ENCODE measurements around the gene ABHD18. TPM values are rescaled to one million over a fixed set of nuclear protein-coding genes. Genes with fewer than 3 reads are reported as not detected.
"Not testable (repeated sequence)": the region's sequence is repeated elsewhere in the genome, so short reads cannot be mapped to it uniquely, and the experiment has no call there.

ABHD18 gene
- polyA plus RNA-seq, 1 donor from 2014 or later, result 17.5 TPM

GRCh38 chr4:127968586-127968985 lies 3.4 kb downstream of the ABHD18 start:
- H3K27ac ChIP-seq (ENCODE audit: low read length), result no peak overlapping the region
- no peak overlapping the region for H3K4me2 ChIP-seq (ENCODE audit: low read length)
- no peaks in the 10 kb centered on the region for H3K9me3 ChIP-seq (ENCODE audit: low read length)
- no peaks in the 10 kb centered on the region for H3K36me3 ChIP-seq (ENCODE audit: insufficient read depth, low read length)
- no peak overlapping the region for H3K4me3 ChIP-seq (ENCODE audit: low read length)
- TF ChIP-seq TAF1 (IDR thresholded peaks at IDR 0.05; ENCODE audit: low read depth), result no peak
- no peaks in the 10 kb centered on the region for H3K27me3 ChIP-seq (ENCODE audit: insufficient read depth, low read depth, low read length)
- no peak overlapping the region for H2AFZ ChIP-seq (ENCODE audit: low read depth, low read length)
- H3K79me2 ChIP-seq (replicated peaks; ENCODE audit: insufficient read depth, low read length), result peaks cover 37% of the 10 kb centered on the region
- no peak overlapping the region for H3K9ac ChIP-seq (ENCODE audit: low read length)
- H4K20me1 ChIP-seq (ENCODE audit: insufficient read depth), result no peaks in the 10 kb centered on the region
- no peaks in the 10 kb centered on the region for H3F3A ChIP-seq (ENCODE audit: insufficient read depth, low read length, poor library complexity, severe bottlenecking)
- no peaks in the 10 kb centered on the region for H3K9me2 ChIP-seq (ENCODE audit: insufficient read depth, low read length)

- not testable (repeated sequence) for H3K4me3 ChIP-seq (ENCODE audit: low read length); H3F3A ChIP-seq (ENCODE audit: insufficient read depth, low read length, poor library complexity, severe bottlenecking); H3K4me2 ChIP-seq (ENCODE audit: low read length); H3K9ac ChIP-seq (ENCODE audit: low read length); H3K9me3 ChIP-seq (ENCODE audit: low read length); H3K27ac ChIP-seq (ENCODE audit: low read length); H3K36me3 ChIP-seq (ENCODE audit: insufficient read depth, low read length); H4K20me1 ChIP-seq (ENCODE audit: insufficient read depth); H2AFZ ChIP-seq (ENCODE audit: low read depth, low read length); H3K9me2 ChIP-seq (ENCODE audit: insufficient read depth, low read length); H3K27me3 ChIP-seq (ENCODE audit: insufficient read depth, low read depth, low read length)
- peaks cover 41% of the 10 kb centered on the region for H3K79me2 ChIP-seq (replicated peaks; ENCODE audit: insufficient read depth, low read length)
Measured at GRCh38 chr4:127970925-127971324, 5.7 kb downstream of the ABHD18 start.

GRCh38 chr4:127975121-127975770 lies 10.0 kb downstream of the ABHD18 start:
- peaks cover 9% of the 10 kb centered on the region for H3K79me2 ChIP-seq (replicated peaks; ENCODE audit: insufficient read depth, low read length)
- H2AFZ ChIP-seq (ENCODE audit: low read depth, low read length), result no peak overlapping the region
- no peak overlapping the region for H3K4me2 ChIP-seq (ENCODE audit: low read length)
- H3K27ac ChIP-seq (ENCODE audit: low read length), result no peak overlapping the region
- H3K9me2 ChIP-seq (ENCODE audit: insufficient read depth, low read length), result no peaks in the 10 kb centered on the region
- H3K9me3 ChIP-seq (ENCODE audit: low read length), result no peaks in the 10 kb centered on the region
- H3K4me3 ChIP-seq (ENCODE audit: low read length), result no peak overlapping the region
- H3K36me3 ChIP-seq (ENCODE audit: insufficient read depth, low read length), result no peaks in the 10 kb centered on the region
- H4K20me1 ChIP-seq (ENCODE audit: insufficient read depth), result no peaks in the 10 kb centered on the region
- H3F3A ChIP-seq (ENCODE audit: insufficient read depth, low read length, poor library complexity, severe bottlenecking), result no peaks in the 10 kb centered on the region
- H3K9ac ChIP-seq (ENCODE audit: low read length), result no peak overlapping the region
- TF ChIP-seq EP300 (conservative IDR thresholded peaks at IDR 0.05; ENCODE audit: poor library complexity, severe bottlenecking), result no peak
- no peak for TF ChIP-seq MXI1 (conservative IDR thresholded peaks at IDR 0.05; ENCODE audit: poor library complexity, severe bottlenecking)
- no peak for TF ChIP-seq TAF1 (IDR thresholded peaks at IDR 0.05; ENCODE audit: low read depth)
- TF ChIP-seq SMC3 (conservative IDR thresholded peaks at IDR 0.05; ENCODE audit: poor library complexity), result no peak
- TF ChIP-seq CTCF (IDR thresholded peaks at IDR 0.05; ENCODE audit: poor library complexity, severe bottlenecking), result no peak
- no peak for TF ChIP-seq RAD21 (conservative IDR thresholded peaks at IDR 0.05)
- TF ChIP-seq REST (IDR thresholded peaks at IDR 0.05; ENCODE audit: borderline replicate concordance), result no peak
- no peak for TF ChIP-seq EZH2 (IDR thresholded peaks at IDR 0.05; ENCODE audit: borderline replicate concordance, insufficient read depth, low read length, poor library complexity, severe bottlenecking)
- TF ChIP-seq POLR2AphosphoS5 (IDR thresholded peaks at IDR 0.05), result no peak
- H3K27me3 ChIP-seq (ENCODE audit: insufficient read depth, low read depth, low read length), result no peaks in the 10 kb centered on the region
